GM12865 (cell line): Measurements from ENCODE around the gene TMEM232.

Experiments
- DNase-seq: peaks from one replicate; pipeline ENCODE4 v3.0.0; 2010; ENCODE audit warnings: low read depth
- H3K4me3 ChIP-seq: 2 replicates; pipeline ENCODE4 v1.5.1; 2011; ENCODE audit warnings: mild to moderate bottlenecking, low read depth, low read length, control low read depth
- CTCF ChIP-seq: IDR thresholded peaks from 2 replicates; pipeline ENCODE4 v1.5.1; 2011; ENCODE audit warnings: low read length, control low read depth, low read depth, inconsistent platforms; ENCODE audit not compliant: insufficient read depth; ENCODE audit errors: missing control alignments

TMEM232 gene

GRCh38 chr5:110754181-110754580 lies 27.7 kb upstream of the TMEM232 start:
- no peak for TF ChIP-seq CTCF
- DNase-seq = no peak
- H3K4me3 ChIP-seq = no peak overlapping the region

GRCh38 chr5:110753600-110753999 lies 27.1 kb upstream of the TMEM232 start:
- H3K4me3 ChIP-seq = peak overlapping the region; percentile 42; the same call in 1 of the 2 replicates
- peak; percentile 9 for DNase-seq
- TF ChIP-seq CTCF = no peak

- DNase-seq = peak; percentile 70
- TF ChIP-seq CTCF = no peak
- H3K4me3 ChIP-seq = peak overlapping the region; percentile 42
These were observed 26.5 kb upstream of the TMEM232 start for GRCh38 chr5:110752953-110753352.

DNA sequence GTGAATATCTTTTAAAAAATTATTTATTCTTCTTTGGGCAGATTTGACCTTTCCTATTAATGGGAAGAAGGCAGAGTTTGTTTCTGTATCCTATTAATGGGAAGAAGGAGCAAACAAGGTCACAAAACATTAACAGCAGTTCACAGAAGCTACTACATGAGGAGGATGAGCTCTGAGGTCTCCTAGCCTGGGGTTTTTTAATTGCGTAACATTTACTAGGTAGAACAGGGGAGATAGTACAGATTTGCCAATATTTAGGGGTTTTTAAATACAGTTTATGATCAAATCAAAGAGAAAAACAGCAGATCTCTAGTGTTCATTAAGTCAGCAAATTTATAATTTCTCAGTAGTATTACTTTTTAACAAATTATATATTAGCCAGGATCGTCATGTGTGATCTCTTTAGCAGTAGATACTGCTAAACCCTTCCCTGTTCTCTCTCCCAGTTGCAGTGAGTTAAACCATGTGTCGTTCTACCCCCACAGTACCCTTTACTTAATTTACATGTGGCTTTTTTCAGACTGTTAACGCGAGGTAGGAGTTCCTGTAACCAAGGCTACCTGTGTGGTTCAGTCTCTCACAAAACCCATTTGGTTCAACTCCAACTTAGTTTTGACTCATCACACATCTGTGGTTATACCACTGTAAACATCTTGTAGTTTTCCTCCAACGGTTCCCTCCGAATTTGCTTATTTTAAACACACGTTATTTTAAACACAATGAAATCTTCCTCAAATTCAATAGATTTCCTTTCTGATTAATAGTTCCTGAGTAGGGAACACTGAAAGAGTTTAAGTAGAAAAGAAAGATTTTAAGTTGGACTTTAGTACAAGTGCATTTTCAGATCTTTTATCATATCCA lies 25.7 kb upstream of the TMEM232 start:
- DNase-seq = peak; percentile 96
- H3K4me3 ChIP-seq = peak overlapping the region; percentile 42
- TF ChIP-seq CTCF = no peak

GRCh38 chr5:110738812-110739651 lies 12.6 kb upstream of the TMEM232 start, which contains the start of gene SLC25A46:
Gene SLC25A46 (plus strand): TSS chr5:110739007. CDS start chr5:110739120, 113 bp downstream.
- DNase-seq = peak; percentile 94
- H3K4me3 ChIP-seq = peak within 1 kb of the TSS; percentile 100
- TF ChIP-seq CTCF = no peak

- no peak for TF ChIP-seq CTCF
- H3K4me3 ChIP-seq = peak overlapping the region; percentile 100
- DNase-seq = no peak
These were observed 12.0 kb upstream of the TMEM232 start for GRCh38 chr5:110738503-110738811.
